Vagina (tissue), 2 donors: Measurements from ENCODE around the gene COMMD7.

ENCODE experiments used
- CTCF ChIP-seq, 3 experiments: fragments of 450-650 bp in 2 of 3; fragments of 200-600 bp in 1 of 3; sonication (generic) in 1 of 3; IDR thresholded peaks; one replicate each; pipeline ENCODE4 v1.5.1; 2017 to 2019; ENCODE audit warnings: antibody characterized with exemption in 3 of 3, mild to moderate bottlenecking in 2 of 3, moderate library complexity in 2 of 3
- POLR2A ChIP-seq, 2 donors: fragments of 450-650 bp; IDR thresholded peaks; one replicate each; pipeline ENCODE4 v1.6.1; 2017; ENCODE audit warnings: antibody characterized with exemption in 2 of 2, mild to moderate bottlenecking in 2 of 2, moderate library complexity in 2 of 2

- no peak for TF ChIP-seq CTCF (IDR thresholded peaks at IDR 0.05)
- TF ChIP-seq POLR2A (IDR thresholded peaks at IDR 0.05), result no peak
Observed at GRCh38 chr20:32697608-32698007, 45.7 kb downstream of the COMMD7 start.
